Measurements from ENCODE around the gene PODNL1.

The PODNL1 gene

GRCh38 chr19:13979244-13979615 lies 41.0 kb upstream of the PODNL1 start:
- ATAC-seq (ENCODE audit: insufficient read depth, low read depth), result no peak
- no peak overlapping the region for H2AFZ ChIP-seq (ENCODE audit: low read depth, low read length)
- H3K9me3 ChIP-seq (ENCODE audit: insufficient read depth, low read length, severe bottlenecking), result no peaks in the 10 kb centered on the region
- no peaks in the 10 kb centered on the region for H4K20me1 ChIP-seq (ENCODE audit: insufficient read depth, low read length)
- no peak overlapping the region for H3K4me3 ChIP-seq (ENCODE audit: low read depth in 1 of 2, low read length in 2 of 2)
- H3K4me1 ChIP-seq (ENCODE audit: insufficient read depth, low read length), result no peaks in the 10 kb centered on the region
- H3K9ac ChIP-seq (ENCODE audit: low read depth, low read length), result no peak overlapping the region
- peaks cover 48% of the 10 kb centered on the region for H3K36me3 ChIP-seq (ENCODE audit: insufficient read depth, low read length)
- TF ChIP-seq EZH2 (IDR thresholded peaks at IDR 0.05; ENCODE audit: borderline replicate concordance, low read depth, low read length, severe bottlenecking) (no peak), CTCF (IDR thresholded peaks at IDR 0.05; ENCODE audit: borderline replicate concordance, extremely low read depth, low read length, poor library complexity, severe bottlenecking) (no peak)
- no peak overlapping the region for H3K4me2 ChIP-seq (ENCODE audit: insufficient read depth, low read length)
- no peak for DNase-seq
- H3K27me3 ChIP-seq (ENCODE audit: insufficient read depth, low read length, poor library complexity), result no peaks in the 10 kb centered on the region
- H3K27ac ChIP-seq (ENCODE audit: low read length), result no peak overlapping the region
- H3K79me2 ChIP-seq (ENCODE audit: insufficient read depth, low read length), result no peaks in the 10 kb centered on the region

GRCh38 chr19:13978351-13979243 lies 40.4 kb upstream of the PODNL1 start:
- no peaks in the 10 kb centered on the region for H3K9me3 ChIP-seq (ENCODE audit: insufficient read depth, low read length, severe bottlenecking)
- no peak overlapping the region for H3K27ac ChIP-seq (ENCODE audit: low read length)
- TF ChIP-seq EZH2 (IDR thresholded peaks at IDR 0.05; ENCODE audit: borderline replicate concordance, low read depth, low read length, severe bottlenecking), result no peak
- no peak for TF ChIP-seq CTCF (IDR thresholded peaks at IDR 0.05; ENCODE audit: borderline replicate concordance, extremely low read depth, low read length, poor library complexity, severe bottlenecking)
- no peaks in the 10 kb centered on the region for H3K4me1 ChIP-seq (ENCODE audit: insufficient read depth, low read length)
- no peaks in the 10 kb centered on the region for H3K79me2 ChIP-seq (ENCODE audit: insufficient read depth, low read length)
- H2AFZ ChIP-seq (ENCODE audit: low read depth, low read length), result no peak overlapping the region
- no peaks in the 10 kb centered on the region for H3K27me3 ChIP-seq (ENCODE audit: insufficient read depth, low read length, poor library complexity)
- ATAC-seq (ENCODE audit: insufficient read depth, low read depth), result no peak
- H3K4me2 ChIP-seq (ENCODE audit: insufficient read depth, low read length), result no peak overlapping the region
- no peak overlapping the region for H3K9ac ChIP-seq (ENCODE audit: low read depth, low read length)
- no peak overlapping the region for H3K4me3 ChIP-seq (ENCODE audit: low read depth in 1 of 2, low read length in 2 of 2)
- H4K20me1 ChIP-seq (ENCODE audit: insufficient read depth, low read length), result no peaks in the 10 kb centered on the region
- DNase-seq, result no peak
- peaks cover 53% of the 10 kb centered on the region for H3K36me3 ChIP-seq (ENCODE audit: insufficient read depth, low read length)

- no peaks in the 10 kb centered on the region for H3K27me3 ChIP-seq (ENCODE audit: insufficient read depth, low read length, poor library complexity)
- H3K9me3 ChIP-seq (ENCODE audit: insufficient read depth, low read length, severe bottlenecking), result no peaks in the 10 kb centered on the region
- H3K36me3 ChIP-seq (ENCODE audit: insufficient read depth, low read length), result peaks cover 55% of the 10 kb centered on the region
- no peak for TF ChIP-seq EZH2 (IDR thresholded peaks at IDR 0.05; ENCODE audit: borderline replicate concordance, low read depth, low read length, severe bottlenecking)
- TF ChIP-seq CTCF (IDR thresholded peaks at IDR 0.05; ENCODE audit: borderline replicate concordance, extremely low read depth, low read length, poor library complexity, severe bottlenecking), result no peak
- H3K4me1 ChIP-seq (ENCODE audit: insufficient read depth, low read length), result no peaks in the 10 kb centered on the region
- no peak overlapping the region for H2AFZ ChIP-seq (ENCODE audit: low read depth, low read length)
- no peak for DNase-seq
- H3K9ac ChIP-seq (ENCODE audit: low read depth, low read length), result no peak overlapping the region
- no peaks in the 10 kb centered on the region for H4K20me1 ChIP-seq (ENCODE audit: insufficient read depth, low read length)
- no peak overlapping the region for H3K4me2 ChIP-seq (ENCODE audit: insufficient read depth, low read length)
- no peak overlapping the region for H3K27ac ChIP-seq (ENCODE audit: low read length)
- ATAC-seq (ENCODE audit: insufficient read depth, low read depth), result no peak
- H3K4me3 ChIP-seq (ENCODE audit: low read depth in 1 of 2, low read length in 2 of 2), result no peak overlapping the region
- H3K79me2 ChIP-seq (ENCODE audit: insufficient read depth, low read length), result no peaks in the 10 kb centered on the region
Measured at GRCh38 chr19:13977803-13978202, 39.6 kb upstream of the PODNL1 start.

All from DND-41 (cell line).